Neural crest cell (in vitro differentiated cells): Measurements from ENCODE around the gene KIAA1217. TPM values are rescaled to one million over a fixed set of nuclear protein-coding genes. Genes with fewer than 3 reads are reported as not detected.

Source experiments
- DNase-seq: peaks from one replicate; pipeline ENCODE4 v3.0.0; 2021; ENCODE audit warnings: low read depth, mixed read lengths, low spot score
- H3K27ac Mint-ChIP-seq: one replicate; pipeline ENCODE4 v1.8.0; 2021; ENCODE audit warnings: mild to moderate bottlenecking, mixed read lengths; ENCODE audit not compliant: unreplicated experiment
- H3K27me3 Mint-ChIP-seq: 2 replicates; pipeline ENCODE4 v1.8.0; 2021; ENCODE audit warnings: low read depth, mild to moderate bottlenecking, mixed read lengths
- H3K36me3 Mint-ChIP-seq: 2 replicates; pipeline ENCODE4 v1.8.0; 2021; ENCODE audit warnings: low read depth, mild to moderate bottlenecking, mixed read lengths
- H3K4me1 Mint-ChIP-seq: 2 replicates; pipeline ENCODE4 v1.8.0; 2021; ENCODE audit warnings: mixed read lengths
- H3K4me3 Mint-ChIP-seq: one replicate; pipeline ENCODE4 v1.8.0; 2021; ENCODE audit warnings: mild to moderate bottlenecking, mixed read lengths
- H3K9me3 Mint-ChIP-seq: 2 replicates; pipeline ENCODE4 v1.8.0; 2021; ENCODE audit warnings: mixed read lengths
- total RNA-seq: library from RNA; stranded (reverse); gene quantifications from 2 replicates; pipeline ENCODE4 v1.2.1, GENCODE V29; 2021
- TF ChIP-seq, protein P1 (sequence below): fragments of 200-600 bp; sonication (generic); conservative IDR thresholded peaks from 2 replicates; pipeline ENCODE4 v1.5.0; 2021; ENCODE audit warnings: antibody characterized with exemption, mild to moderate bottlenecking

Gene KIAA1217
- total RNA-seq, 1 donor from 2014 or later = 10.5 TPM

DNA sequence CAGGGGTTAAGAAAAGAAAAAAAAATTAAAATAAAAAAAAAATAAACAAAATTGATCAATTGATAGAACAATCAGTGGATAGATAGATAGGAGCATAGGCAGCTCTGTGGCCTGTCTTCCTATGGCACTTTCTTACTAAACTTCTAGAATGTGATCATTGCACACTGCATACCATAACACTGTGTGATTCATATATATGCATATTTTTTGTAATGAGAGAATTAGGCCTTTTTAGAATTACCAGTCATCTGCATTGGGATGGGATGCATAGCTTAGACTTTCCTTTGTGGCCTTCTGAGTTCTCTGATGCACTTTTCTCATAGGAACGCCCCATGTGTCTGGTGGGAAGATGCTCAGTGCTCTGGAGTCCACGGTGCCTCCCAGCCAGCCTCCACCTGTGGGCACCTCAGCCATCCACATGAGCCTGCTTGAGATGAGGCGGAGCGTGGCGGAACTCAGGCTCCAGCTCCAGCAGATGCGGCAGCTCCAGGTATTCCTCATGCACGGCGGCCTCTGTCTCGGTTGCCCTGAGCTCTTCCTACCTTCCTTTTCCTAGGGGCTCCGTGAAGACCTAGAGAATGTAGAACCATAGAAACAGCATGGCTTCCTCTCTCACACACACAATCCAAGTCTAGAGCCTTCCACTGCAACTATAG, 292.2 kb downstream of the KIAA1217 start:
- Mint-ChIP-seq H3K27me3 (no peaks in the 10 kb centered on the region), H3K27ac (no peak overlapping the region), H3K4me3 (no peak overlapping the region), H3K4me1 (peaks cover 11% of the 10 kb centered on the region), H3K9me3 (no peaks in the 10 kb centered on the region), H3K36me3 (peaks cover 3% of the 10 kb centered on the region)
- TF ChIP-seq, protein P1, sequence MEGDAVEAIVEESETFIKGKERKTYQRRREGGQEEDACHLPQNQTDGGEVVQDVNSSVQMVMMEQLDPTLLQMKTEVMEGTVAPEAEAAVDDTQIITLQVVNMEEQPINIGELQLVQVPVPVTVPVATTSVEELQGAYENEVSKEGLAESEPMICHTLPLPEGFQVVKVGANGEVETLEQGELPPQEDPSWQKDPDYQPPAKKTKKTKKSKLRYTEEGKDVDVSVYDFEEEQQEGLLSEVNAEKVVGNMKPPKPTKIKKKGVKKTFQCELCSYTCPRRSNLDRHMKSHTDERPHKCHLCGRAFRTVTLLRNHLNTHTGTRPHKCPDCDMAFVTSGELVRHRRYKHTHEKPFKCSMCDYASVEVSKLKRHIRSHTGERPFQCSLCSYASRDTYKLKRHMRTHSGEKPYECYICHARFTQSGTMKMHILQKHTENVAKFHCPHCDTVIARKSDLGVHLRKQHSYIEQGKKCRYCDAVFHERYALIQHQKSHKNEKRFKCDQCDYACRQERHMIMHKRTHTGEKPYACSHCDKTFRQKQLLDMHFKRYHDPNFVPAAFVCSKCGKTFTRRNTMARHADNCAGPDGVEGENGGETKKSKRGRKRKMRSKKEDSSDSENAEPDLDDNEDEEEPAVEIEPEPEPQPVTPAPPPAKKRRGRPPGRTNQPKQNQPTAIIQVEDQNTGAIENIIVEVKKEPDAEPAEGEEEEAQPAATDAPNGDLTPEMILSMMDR = no peak
- DNase-seq = no peak

DNA sequence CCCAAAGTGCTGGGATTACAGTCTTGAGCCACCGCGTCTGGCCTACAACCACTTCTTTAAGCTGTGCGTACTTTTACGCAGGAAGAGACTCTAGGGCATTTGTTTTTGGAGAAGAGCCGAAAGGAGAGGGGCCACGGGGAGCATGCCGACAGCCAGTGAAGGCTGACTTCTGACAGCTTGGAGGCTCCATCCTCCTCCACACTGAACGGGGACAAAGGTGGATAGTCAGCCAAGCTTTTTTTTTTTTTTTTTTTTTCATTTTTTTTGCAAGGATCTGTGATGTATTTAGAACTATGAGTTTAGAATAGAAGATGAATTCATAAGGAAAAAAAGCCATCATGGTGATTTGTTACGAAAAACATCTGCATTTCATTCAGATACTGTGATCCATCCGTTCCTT, 293.1 kb downstream of the KIAA1217 start:
- H3K4me1 Mint-ChIP-seq = peaks cover 11% of the 10 kb centered on the region
- no peak overlapping the region for H3K27ac Mint-ChIP-seq
- H3K27me3 Mint-ChIP-seq = no peaks in the 10 kb centered on the region
- no peaks in the 10 kb centered on the region for H3K9me3 Mint-ChIP-seq
- TF ChIP-seq, protein P1 = no peak
- H3K4me3 Mint-ChIP-seq = no peak overlapping the region
- H3K36me3 Mint-ChIP-seq = peaks cover 8% of the 10 kb centered on the region
- no peak for DNase-seq

DNA sequence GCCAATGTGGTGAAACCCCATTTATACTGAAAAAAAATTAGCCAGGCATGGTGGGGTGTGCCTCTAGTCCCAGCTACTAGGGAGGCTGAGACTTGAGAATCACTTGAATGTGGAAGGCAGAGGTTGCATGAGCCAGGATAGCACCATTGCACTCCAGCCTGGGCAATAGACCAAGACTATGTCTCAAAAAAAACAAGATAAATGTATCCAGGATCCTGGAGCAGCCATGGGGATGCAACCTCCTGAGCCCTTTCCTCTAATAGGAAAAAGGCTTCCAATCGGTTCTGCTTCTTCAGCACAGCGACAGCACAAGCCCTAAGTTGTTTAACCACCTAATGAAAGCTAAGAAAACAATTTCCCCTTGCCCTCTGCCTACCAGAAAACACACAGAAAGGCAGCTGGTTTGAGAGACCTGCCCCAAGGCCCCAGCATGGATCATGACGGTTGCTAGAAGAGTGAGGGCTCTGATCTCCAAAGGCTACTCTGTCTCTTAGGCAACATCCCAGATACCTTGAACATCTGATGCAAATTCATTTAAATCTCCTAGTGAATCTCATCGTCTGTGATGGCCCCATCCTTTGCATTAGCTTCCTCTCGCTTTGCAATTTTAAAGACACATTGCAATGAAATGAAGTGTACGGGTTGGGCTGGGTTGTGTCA, 294.0 kb downstream of the KIAA1217 start:
- peaks cover 11% of the 10 kb centered on the region for H3K4me1 Mint-ChIP-seq
- no peak overlapping the region for H3K27ac Mint-ChIP-seq

DNA sequence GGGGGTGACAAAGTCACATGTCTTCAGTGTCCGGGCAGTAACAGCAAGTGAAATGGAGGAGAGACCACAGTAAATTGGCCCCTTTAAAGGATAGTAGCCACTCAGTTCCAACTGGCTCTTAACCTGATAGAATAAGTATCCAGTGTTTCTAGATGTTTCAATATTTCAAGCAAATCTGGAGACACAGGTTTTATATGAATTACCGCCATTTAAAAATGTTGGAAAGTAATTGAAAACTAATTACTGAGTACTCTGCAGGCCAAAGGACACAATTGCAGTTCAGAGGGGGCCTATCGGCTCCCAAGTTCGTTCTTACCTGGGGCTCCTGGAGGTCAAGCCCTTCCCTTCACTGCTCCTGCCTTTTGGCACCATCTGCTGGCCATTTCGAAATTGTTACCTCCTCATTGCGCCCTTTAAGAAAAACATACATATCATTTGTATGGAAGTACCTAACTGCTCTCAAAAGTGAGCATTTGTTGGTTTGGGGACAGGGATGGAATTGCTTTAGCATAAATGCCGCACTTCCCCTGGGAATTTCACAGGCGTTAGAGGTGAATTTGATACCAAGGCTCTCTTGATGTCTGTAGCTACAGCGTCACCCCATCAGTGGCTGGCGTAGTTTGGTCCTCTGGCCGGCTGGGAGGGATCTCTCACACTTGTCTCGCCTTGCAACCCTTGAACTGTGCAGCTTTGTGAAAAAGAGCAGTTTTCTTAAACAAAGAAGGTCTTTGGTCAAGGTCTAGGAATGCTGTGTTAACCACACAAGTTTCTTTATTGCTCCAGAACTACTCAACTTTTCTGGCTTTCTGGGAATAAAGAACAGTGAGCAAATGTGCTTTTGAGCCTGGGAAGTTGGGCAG, 294.8 kb downstream of the KIAA1217 start:
- H3K4me3 Mint-ChIP-seq = no peak overlapping the region
- H3K36me3 Mint-ChIP-seq = peaks cover 8% of the 10 kb centered on the region
- H3K4me1 Mint-ChIP-seq = peaks cover 11% of the 10 kb centered on the region
- no peaks in the 10 kb centered on the region for H3K9me3 Mint-ChIP-seq
- DNase-seq = peak; percentile 22
- no peaks in the 10 kb centered on the region for H3K27me3 Mint-ChIP-seq
- TF ChIP-seq, protein P1 = peak; percentile 73
- no peak overlapping the region for H3K27ac Mint-ChIP-seq

More for the DNA sequence above, 294.0 kb downstream of the KIAA1217 start:
- Mint-ChIP-seq H3K4me3 (no peak overlapping the region), H3K9me3 (no peaks in the 10 kb centered on the region), H3K36me3 (peaks cover 8% of the 10 kb centered on the region), H3K27me3 (no peaks in the 10 kb centered on the region)
- TF ChIP-seq, protein P1 = no peak
- no peak for DNase-seq

DNA sequence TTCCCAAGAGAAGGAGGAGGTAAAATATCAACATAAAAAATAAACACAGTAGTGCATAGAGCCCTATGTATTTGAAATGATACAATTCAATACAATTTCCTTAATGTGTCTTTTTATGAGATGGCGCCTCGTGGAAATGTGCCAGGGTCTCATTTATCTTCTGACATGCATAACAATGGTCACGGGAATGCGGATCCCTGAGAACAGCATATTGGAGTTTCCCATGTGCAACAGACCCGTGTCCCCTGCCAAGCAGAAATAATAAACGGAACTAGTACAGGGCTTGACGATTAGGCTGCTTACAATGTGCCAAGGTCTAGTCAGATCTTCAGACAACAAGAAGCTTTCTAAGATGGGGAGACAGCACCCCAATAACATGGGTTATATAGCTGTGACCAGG, 296.8 kb downstream of the KIAA1217 start:
- H3K9me3 Mint-ChIP-seq = no peaks in the 10 kb centered on the region
- no peak overlapping the region for H3K4me3 Mint-ChIP-seq
- H3K27me3 Mint-ChIP-seq = no peaks in the 10 kb centered on the region
- TF ChIP-seq, protein P1 = no peak
- peaks cover 11% of the 10 kb centered on the region for H3K4me1 Mint-ChIP-seq
- H3K36me3 Mint-ChIP-seq = peaks cover 9% of the 10 kb centered on the region
- no peak overlapping the region for H3K27ac Mint-ChIP-seq
- no peak for DNase-seq
